Osteoblast (primary cell): Measurements from ENCODE around the gene TGM6. TPM values are rescaled to one million over a fixed set of nuclear protein-coding genes. Genes with fewer than 3 reads are reported as not detected.

Experiments used
- DNase-seq: peaks from one replicate; pipeline ENCODE4 v3.0.0; 2011; ENCODE audit warnings: low spot score, mixed read lengths; ENCODE audit not compliant: insufficient read length; ENCODE audit errors: missing footprints
- H2AFZ ChIP-seq: 2 replicates; pipeline ENCODE4 v1.6.0; 2011; ENCODE audit warnings: mild to moderate bottlenecking, low read length
- H3K27ac ChIP-seq: 2 replicates; pipeline ENCODE4 v1.5.1; 2011; ENCODE audit warnings: mild to moderate bottlenecking, low read depth, low read length, moderate library complexity
- H3K27me3 ChIP-seq: 2 replicates; pipeline ENCODE4 v1.6.0; 2012; ENCODE audit warnings: mild to moderate bottlenecking, control low read depth, inconsistent platforms, low read length, moderate library complexity; ENCODE audit not compliant: insufficient read depth
- H3K36me3 ChIP-seq: 2 replicates; pipeline ENCODE4 v1.5.1; 2011; ENCODE audit warnings: mild to moderate bottlenecking, low read length, control low read depth, moderate library complexity; ENCODE audit not compliant: insufficient read depth
- H3K4me1 ChIP-seq: 2 replicates; pipeline ENCODE4 v1.5.1; 2011; ENCODE audit warnings: mild to moderate bottlenecking, low read length, control low read depth, moderate library complexity; ENCODE audit not compliant: insufficient read depth
- H3K4me2 ChIP-seq: 2 replicates; pipeline ENCODE4 v1.6.0; 2011; ENCODE audit warnings: mild to moderate bottlenecking, low read length; ENCODE audit not compliant: insufficient read depth
- H3K4me3 ChIP-seq: fragments of 200-600 bp; sonication (generic); 3 replicates; pipeline ENCODE4 v1.5.1; 2012; ENCODE audit warnings: mild to moderate bottlenecking, low read length, inconsistent platforms; ENCODE audit not compliant: insufficient read depth
- H3K79me2 ChIP-seq: 2 replicates; pipeline ENCODE4 v1.6.0; 2012; ENCODE audit warnings: mild to moderate bottlenecking, low read length, control low read depth, inconsistent platforms; ENCODE audit not compliant: insufficient read depth
- H3K9me3 ChIP-seq: 2 replicates; pipeline ENCODE4 v1.5.1; 2011; ENCODE audit warnings: low read depth, low read length, control low read depth
- H4K20me1 ChIP-seq: 2 replicates; pipeline ENCODE4 v1.6.0; 2012; ENCODE audit warnings: mild to moderate bottlenecking, low read length, control low read depth; ENCODE audit not compliant: insufficient read depth
- CTCF ChIP-seq: IDR thresholded peaks from 2 replicates; pipeline ENCODE4 v1.5.1; 2011; ENCODE audit warnings: mild to moderate bottlenecking, low read depth, low read length, moderate library complexity; ENCODE audit errors: extremely low read depth
- small RNA-seq: library from RNA; depleted of rRNA; stranded (forward); fragments of <200 nt; gene quantifications from one replicate; pipeline ENCODE3, GENCODE V24; 2012
- total RNA-seq: library from RNA; depleted of rRNA; stranded (reverse); fragments of >200 nt; gene quantifications from 2 replicates; pipeline ENCODE4 v1.2.3, GENCODE V29; 2012

Gene TGM6
- total RNA-seq, 1 donor, result not detected

DNA sequence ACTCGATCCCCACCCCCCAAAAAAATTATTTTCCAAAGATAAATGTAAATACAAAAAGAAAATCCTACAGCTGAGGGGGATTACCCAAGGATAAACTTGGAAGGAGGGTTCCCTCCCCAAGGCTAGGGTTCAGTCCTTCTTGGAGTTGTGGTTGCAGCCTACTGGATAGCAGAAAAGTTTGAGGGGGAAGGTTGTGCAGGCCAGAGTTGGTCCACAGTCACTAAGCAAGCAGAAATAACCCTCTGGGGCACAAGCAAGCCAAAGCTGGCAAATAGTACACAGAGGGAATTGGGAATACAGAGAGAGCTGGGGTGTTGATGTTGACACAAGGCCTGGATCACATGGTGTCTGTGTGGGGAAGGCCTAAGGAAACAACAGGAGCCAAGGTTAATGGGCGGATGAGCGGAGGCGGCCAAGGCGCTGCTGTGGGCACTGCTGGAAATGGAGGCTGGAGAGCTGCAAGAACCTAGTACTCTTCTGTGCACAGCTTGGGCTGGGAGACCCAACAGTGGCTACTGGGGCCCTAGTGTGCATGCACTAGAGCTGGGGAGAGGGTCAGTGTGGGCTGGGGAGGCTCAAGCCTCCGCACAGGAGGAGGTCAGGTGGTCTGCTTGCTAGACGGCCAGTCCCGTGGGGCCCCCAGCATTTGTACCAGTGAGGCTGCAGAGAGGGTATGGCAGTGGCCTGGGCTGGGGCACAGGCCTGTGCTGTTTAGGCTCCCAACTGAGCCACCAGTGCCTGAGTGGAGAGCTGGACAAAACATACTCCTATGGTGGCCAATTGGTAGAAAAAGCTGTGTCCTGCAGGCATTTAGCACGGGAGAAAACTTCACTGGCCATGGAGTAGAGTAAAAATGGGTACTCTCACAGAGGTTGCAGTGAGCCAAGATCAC is 95.4 kb downstream of the TGM6 start:
- Histone ChIP-seq H3K4me2 (no peak overlapping the region), H3K4me3 (no peak overlapping the region), H3K27me3 (no peaks in the 10 kb centered on the region), H3K27ac (no peak overlapping the region), H3K9me3 (no peaks in the 10 kb centered on the region), H3K79me2 (no peaks in the 10 kb centered on the region), H2AFZ (no peak overlapping the region), H3K4me1 (peaks cover 5% of the 10 kb centered on the region), H3K36me3 (peaks cover 16% of the 10 kb centered on the region), H4K20me1 (no peaks in the 10 kb centered on the region)
- DNase-seq, result no peak
- no peak for TF ChIP-seq CTCF

DNA sequence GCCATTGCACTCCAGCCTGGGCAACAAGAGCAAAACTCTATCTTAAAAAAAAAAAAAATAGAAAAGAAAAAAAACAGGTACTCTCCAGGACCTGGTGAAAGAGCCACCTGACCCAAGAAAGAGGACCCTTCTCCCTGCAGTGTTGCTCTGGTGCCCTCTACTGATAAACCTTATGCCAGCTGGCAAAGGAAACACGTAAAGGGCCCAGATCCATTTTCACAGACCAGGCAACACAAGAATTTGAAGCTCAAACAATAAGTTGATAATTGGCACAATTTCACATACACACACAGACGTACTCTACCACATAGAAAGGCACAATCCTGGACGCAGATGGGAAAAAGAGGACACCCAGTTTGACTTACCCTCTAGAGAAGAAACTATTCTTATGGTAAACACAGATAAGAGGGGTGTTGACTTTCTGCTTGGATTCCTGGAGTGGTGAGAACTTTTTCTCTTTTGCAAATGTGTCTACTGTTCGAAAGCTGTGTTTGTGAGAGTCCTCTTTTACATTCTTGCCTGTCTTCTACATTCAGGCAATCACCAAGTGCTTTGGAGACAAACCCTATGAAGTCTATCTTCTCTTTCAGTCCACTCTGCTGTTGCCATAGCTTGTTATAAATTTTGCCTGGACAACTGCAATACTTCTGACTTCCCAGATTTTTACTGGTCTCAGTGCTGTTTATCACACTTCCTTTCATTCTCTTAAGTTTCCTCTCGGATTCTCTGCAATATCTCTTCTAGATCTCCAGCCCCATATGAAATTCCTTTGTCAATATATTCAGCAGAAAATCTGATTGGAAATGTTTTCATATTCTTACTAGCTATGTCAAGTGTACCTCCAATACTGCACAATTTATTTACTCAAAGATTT is 96.3 kb downstream of the TGM6 start:
- no peak overlapping the region for H3K4me2 ChIP-seq
- TF ChIP-seq CTCF, result no peak
- peaks cover 5% of the 10 kb centered on the region for H3K4me1 ChIP-seq
- H3K36me3 ChIP-seq, result peaks cover 22% of the 10 kb centered on the region
- DNase-seq, result no peak
- H3K4me3 ChIP-seq, result no peak overlapping the region
- H3K79me2 ChIP-seq, result no peaks in the 10 kb centered on the region
- no peaks in the 10 kb centered on the region for H4K20me1 ChIP-seq
- H3K27me3 ChIP-seq, result no peaks in the 10 kb centered on the region
- H2AFZ ChIP-seq, result no peak overlapping the region
- H3K27ac ChIP-seq, result no peak overlapping the region
- no peaks in the 10 kb centered on the region for H3K9me3 ChIP-seq

DNA sequence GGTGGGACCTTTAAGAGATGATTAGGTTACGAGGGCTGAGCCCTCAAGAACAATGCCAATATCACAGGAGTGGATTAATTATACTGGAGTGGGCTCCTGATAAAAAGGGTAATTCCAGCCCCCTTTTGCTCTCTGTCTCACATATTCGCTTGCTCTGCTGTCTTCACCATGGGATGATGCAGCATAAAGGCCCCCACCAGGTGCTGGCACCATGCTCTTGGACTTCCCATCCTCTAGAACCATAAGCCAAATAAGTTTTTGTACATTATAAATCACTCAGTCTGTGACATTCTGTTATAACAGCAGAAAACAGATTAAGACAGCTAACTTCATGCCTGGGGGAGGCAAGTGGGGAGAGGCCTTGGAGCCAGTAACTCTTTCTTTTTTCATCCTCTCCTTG is 99.7 kb downstream of the TGM6 start:
- Histone ChIP-seq H3K27me3 (no peaks in the 10 kb centered on the region), H3K4me1 (no peaks in the 10 kb centered on the region), H2AFZ (no peak overlapping the region), H3K4me2 (no peak overlapping the region), H3K27ac (no peak overlapping the region), H3K4me3 (no peak overlapping the region), H3K79me2 (no peaks in the 10 kb centered on the region), H3K36me3 (peaks cover 53% of the 10 kb centered on the region), H3K9me3 (no peaks in the 10 kb centered on the region), H4K20me1 (peaks cover 4% of the 10 kb centered on the region)
- DNase-seq, result no peak
- TF ChIP-seq CTCF, result no peak

Small RNA genes within 50 kb of the gene (small RNA-seq; reads per million reads assigned to genes)
- not detected for gene RF00019

Other genes with a start within 250 kb of the TGM6 start
- not detected in 2 replicates for gene TGM3, start 84.9 kb upstream of the TGM6 start, total RNA-seq
- gene SNRPB, start 89.9 kb downstream of the TGM6 start, total RNA-seq, result 99.3 and 109 TPM in 2 replicates
- 6.9 and 12.7 TPM in 2 replicates for gene ZNF343, start 128.0 kb downstream of the TGM6 start, total RNA-seq
- not detected in 2 replicates for gene TMC2, start 155.7 kb downstream of the TGM6 start, total RNA-seq